Measurements from ENCODE around the gene RGPD8. TPM values are rescaled to one million over a fixed set of nuclear protein-coding genes. Genes with fewer than 3 reads are reported as not detected.
A peak's percentile ranks its signal among the peaks of the same experiment; 100 is the strongest.

Gene RGPD8
- total and polyA plus RNA-seq, 2 of the 13 experiments (the other 11 are each of a cell fraction or from before 2014, with no cell fraction given), result 2.3 to 12.8 TPM

- no peak for TF ChIP-seq ARID2 (CRISPR knock-in tag; IDR thresholded peaks at IDR 0.05; ENCODE audit: borderline replicate concordance)
- TF ChIP-seq ZBTB33 (CRISPR knock-in tag; IDR thresholded peaks at IDR 0.05), result no peak
- no peak; the same call in 1 of the 2 replicates for TF ChIP-seq ZNF777 (CRISPR knock-in tag; IDR thresholded peaks at IDR 0.05)
- TF ChIP-seq MED13 (CRISPR knock-in tag; IDR thresholded peaks at IDR 0.05), result no peak
- 0 out of 2 replicates have a peak, but pooled peaks have one; percentile 39 for TF ChIP-seq ZNF678 (CRISPR knock-in tag; IDR thresholded peaks at IDR 0.05)
- no peak for TF ChIP-seq ASH2L (IDR thresholded peaks at IDR 0.05; ENCODE audit: insufficient read length, low read depth, low read length)
- no peak; the same call in 1 of the 2 replicates for TF ChIP-seq ZBTB20 (CRISPR knock-in tag; IDR thresholded peaks at IDR 0.05; ENCODE audit: borderline replicate concordance, low read depth)
- no peak for TF ChIP-seq MXD4 (CRISPR knock-in tag; IDR thresholded peaks at IDR 0.05)
- TF ChIP-seq GLI4 (CRISPR knock-in tag; IDR thresholded peaks at IDR 0.05; ENCODE audit: borderline replicate concordance), result no peak
- 0 out of 2 replicates have a peak, but pooled peaks have one; percentile 56 for TF ChIP-seq RELA (CRISPR knock-in tag; IDR thresholded peaks at IDR 0.05)
- TF ChIP-seq POGK (CRISPR knock-in tag; conservative IDR thresholded peaks at IDR 0.05), result peak; percentile 34; the same call in 1 of the 2 replicates
- TF ChIP-seq ZBTB40 (IDR thresholded peaks at IDR 0.05), result no peak
- peak; percentile 68; the same call in 1 of the 2 replicates for TF ChIP-seq ZBTB40 (CRISPR knock-in tag; IDR thresholded peaks at IDR 0.05)
- TF ChIP-seq FOXO1 (CRISPR knock-in tag; IDR thresholded peaks at IDR 0.05), result no peak
- TF ChIP-seq GZF1 (CRISPR knock-in tag; IDR thresholded peaks at IDR 0.05), result 0 out of 2 replicates have a peak, but pooled peaks have one; percentile 12
- TF ChIP-seq CREB1 (IDR thresholded peaks at IDR 0.05), result no peak
- no peak for TF ChIP-seq CREB1 (CRISPR knock-in tag; IDR thresholded peaks at IDR 0.05)
Observed at GRCh38 chr2:112481528-112482233, 48.2 kb upstream of the RGPD8 start, which contains the start of gene TTL (continued).

Measured in HepG2 (cell line).